ENCODE measurements around the gene NFS1.
"Not testable (repeated sequence)": the region's sequence is repeated elsewhere in the genome, so short reads cannot be mapped to it uniquely, and the experiment has no call there.

Gene NFS1

DNA sequence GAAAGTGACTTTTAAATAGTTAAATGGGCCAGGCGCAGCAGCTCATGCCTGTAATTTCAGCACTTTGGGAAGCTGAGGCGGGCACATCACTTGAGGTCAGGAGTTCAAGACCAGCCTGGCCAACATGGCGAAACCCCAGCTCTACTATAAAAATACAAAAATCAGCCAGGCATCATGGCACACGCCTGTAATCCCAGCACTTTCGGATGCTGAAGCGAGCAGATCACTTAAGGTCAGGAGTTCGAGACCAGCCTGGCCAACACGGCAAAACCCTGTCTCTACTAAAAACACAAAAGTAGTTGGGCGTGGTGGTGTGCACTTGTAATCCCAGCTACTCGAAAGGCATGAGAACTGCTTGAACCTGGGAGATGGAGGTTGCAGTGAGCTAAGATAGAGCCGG is 6.7 kb upstream of the NFS1 start:
- H3K4me3 ChIP-seq (ENCODE audit: low read depth in 1 of 2, low read length in 2 of 2); H2AFZ ChIP-seq (ENCODE audit: low read depth, low read length); H3K9ac ChIP-seq (ENCODE audit: low read depth, low read length); H3K27me3 ChIP-seq (ENCODE audit: insufficient read depth, low read length, poor library complexity); DNase-seq; H3K4me2 ChIP-seq (ENCODE audit: insufficient read depth, low read length); H3K27ac ChIP-seq (ENCODE audit: low read length); ATAC-seq (ENCODE audit: insufficient read depth, low read depth); H3K9me3 ChIP-seq (ENCODE audit: insufficient read depth, low read length, severe bottlenecking): not testable (repeated sequence)
- peaks cover 63% of the 10 kb centered on the region for H4K20me1 ChIP-seq (ENCODE audit: insufficient read depth, low read length)
- peaks cover 20% of the 10 kb centered on the region for H3K4me1 ChIP-seq (ENCODE audit: insufficient read depth, low read length)
- H3K36me3 ChIP-seq (ENCODE audit: insufficient read depth, low read length), result peaks cover 98% of the 10 kb centered on the region
- peaks cover 71% of the 10 kb centered on the region for H3K79me2 ChIP-seq (ENCODE audit: insufficient read depth, low read length)

DNA sequence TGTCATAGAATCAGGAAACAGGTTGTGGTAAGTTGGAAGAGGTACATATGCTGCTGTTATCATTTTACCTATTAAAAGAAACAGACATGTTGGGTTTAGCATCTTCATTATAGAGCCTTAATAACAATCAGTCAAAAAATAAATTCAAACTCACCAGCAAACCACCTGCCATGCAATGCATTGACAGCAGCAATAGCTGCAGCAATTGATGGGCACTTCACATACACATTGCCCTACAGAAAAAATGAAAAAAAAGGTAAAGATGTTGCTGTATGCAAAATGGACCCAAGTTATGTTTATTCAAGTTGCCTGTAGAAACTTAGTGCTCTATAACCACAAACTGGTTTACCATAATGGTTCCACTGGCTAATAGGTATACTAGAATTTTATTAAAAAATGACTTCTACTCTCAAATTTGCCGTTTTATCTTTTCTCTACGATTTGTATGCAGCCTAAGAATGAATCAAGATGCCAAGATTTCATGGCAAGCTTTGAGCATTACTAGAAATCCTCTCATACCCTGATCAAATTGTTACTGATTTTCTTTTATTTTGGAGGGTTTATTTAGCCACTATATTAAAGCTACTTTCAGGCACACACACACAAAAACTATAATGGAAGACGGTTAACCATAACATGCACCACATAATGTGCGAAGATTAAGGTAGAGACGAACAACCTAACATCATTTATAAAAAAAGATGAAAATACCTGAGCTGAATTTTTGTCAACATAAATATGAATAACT is 5.5 kb upstream of the NFS1 start:
- Histone ChIP-seq H3K36me3 (ENCODE audit: insufficient read depth, low read length) (peaks cover 86% of the 10 kb centered on the region), H3K4me2 (ENCODE audit: insufficient read depth, low read length) (no peak overlapping the region), H3K27me3 (ENCODE audit: insufficient read depth, low read length, poor library complexity) (no peaks in the 10 kb centered on the region), H3K4me3 (ENCODE audit: low read depth in 1 of 2, low read length in 2 of 2) (no peak overlapping the region), H3K9me3 (ENCODE audit: insufficient read depth, low read length, severe bottlenecking) (no peaks in the 10 kb centered on the region), H3K79me2 (ENCODE audit: insufficient read depth, low read length) (peaks cover 69% of the 10 kb centered on the region), H3K9ac (ENCODE audit: low read depth, low read length) (no peak overlapping the region), H3K4me1 (ENCODE audit: insufficient read depth, low read length) (peaks cover 30% of the 10 kb centered on the region), H4K20me1 (ENCODE audit: insufficient read depth, low read length) (peaks cover 55% of the 10 kb centered on the region), H2AFZ (ENCODE audit: low read depth, low read length) (no peak overlapping the region), H3K27ac (ENCODE audit: low read length) (no peak overlapping the region)
- no peak for DNase-seq
- no peak for TF ChIP-seq EZH2 (IDR thresholded peaks at IDR 0.05; ENCODE audit: borderline replicate concordance, low read depth, low read length, severe bottlenecking)
- no peak for TF ChIP-seq CTCF (IDR thresholded peaks at IDR 0.05; ENCODE audit: borderline replicate concordance, extremely low read depth, low read length, poor library complexity, severe bottlenecking)
- no peak for ATAC-seq (ENCODE audit: insufficient read depth, low read depth)

- Histone ChIP-seq H3K4me3 (ENCODE audit: low read depth in 1 of 2, low read length in 2 of 2) (no peak overlapping the region), H3K4me2 (ENCODE audit: insufficient read depth, low read length) (no peak overlapping the region), H3K27ac (ENCODE audit: low read length) (no peak overlapping the region), H3K79me2 (ENCODE audit: insufficient read depth, low read length) (peaks cover 68% of the 10 kb centered on the region), H3K27me3 (ENCODE audit: insufficient read depth, low read length, poor library complexity) (no peaks in the 10 kb centered on the region), H4K20me1 (ENCODE audit: insufficient read depth, low read length) (peaks cover 43% of the 10 kb centered on the region), H3K9me3 (ENCODE audit: insufficient read depth, low read length, severe bottlenecking) (no peaks in the 10 kb centered on the region), H2AFZ (ENCODE audit: low read depth, low read length) (no peak overlapping the region), H3K4me1 (ENCODE audit: insufficient read depth, low read length) (peaks cover 37% of the 10 kb centered on the region), H3K9ac (ENCODE audit: low read depth, low read length) (no peak overlapping the region), H3K36me3 (ENCODE audit: insufficient read depth, low read length) (peaks cover 73% of the 10 kb centered on the region)
- TF ChIP-seq EZH2 (IDR thresholded peaks at IDR 0.05; ENCODE audit: borderline replicate concordance, low read depth, low read length, severe bottlenecking), result no peak
- no peak for TF ChIP-seq CTCF (IDR thresholded peaks at IDR 0.05; ENCODE audit: borderline replicate concordance, extremely low read depth, low read length, poor library complexity, severe bottlenecking)
- no peak for DNase-seq
- ATAC-seq (ENCODE audit: insufficient read depth, low read depth), result no peak
Measured at GRCh38 chr20:35702824-35703695, 3.9 kb upstream of the NFS1 start.

Data from DND-41 (cell line).